SK-N-MC (cell line): Measurements from ENCODE around the gene CHST15.

Source experiments
- EZH2 ChIP-seq: fragments of 200-600 bp; sonication (generic); IDR thresholded peaks from one replicate; pipeline ENCODE4 v1.6.1; 2017; ENCODE audit warnings: antibody characterized with exemption
- POLR2AphosphoS5 ChIP-seq: IDR thresholded peaks from 2 replicates; pipeline ENCODE4 v1.6.1; 2012; ENCODE audit warnings: mild to moderate bottlenecking, low read depth, low read length, borderline replicate concordance

DNA sequence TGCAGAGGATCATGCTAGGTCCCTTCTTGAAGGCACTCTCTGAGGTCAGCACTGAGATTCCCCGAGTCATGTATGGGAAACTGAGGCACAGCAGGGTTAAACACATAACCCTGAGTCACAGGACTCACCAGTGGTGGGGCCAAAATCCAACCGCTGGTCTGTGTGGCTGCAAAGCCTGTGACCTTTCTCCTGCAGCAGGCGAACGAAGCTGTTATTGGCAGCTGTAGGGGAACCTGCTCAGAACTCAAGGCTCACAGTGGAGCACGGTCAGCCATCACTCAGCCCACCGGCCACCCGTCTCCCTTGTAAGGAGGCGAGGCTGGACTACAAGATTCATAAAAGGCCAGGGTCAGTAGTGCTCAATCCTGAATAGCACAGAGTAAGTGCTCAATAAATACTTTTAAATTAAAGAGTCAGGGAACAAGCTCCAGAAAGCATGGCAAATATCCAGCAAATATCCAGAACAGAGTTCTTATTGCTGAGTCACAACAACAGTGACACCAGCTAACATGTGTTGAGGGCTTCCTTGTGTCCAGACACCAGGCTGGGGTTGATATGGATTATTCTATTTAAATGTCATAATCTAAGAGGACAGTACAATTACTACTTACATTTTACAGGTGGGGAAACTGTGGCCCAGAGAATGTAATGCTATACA, 34.9 kb downstream of the CHST15 start:
- no peak for TF ChIP-seq EZH2
- no peak for TF ChIP-seq POLR2AphosphoS5
